ENCODE measurements around the gene POLDIP3. TPM values are rescaled to one million over a fixed set of nuclear protein-coding genes. Genes with fewer than 3 reads are reported as not detected.

Gene POLDIP3, protein sequence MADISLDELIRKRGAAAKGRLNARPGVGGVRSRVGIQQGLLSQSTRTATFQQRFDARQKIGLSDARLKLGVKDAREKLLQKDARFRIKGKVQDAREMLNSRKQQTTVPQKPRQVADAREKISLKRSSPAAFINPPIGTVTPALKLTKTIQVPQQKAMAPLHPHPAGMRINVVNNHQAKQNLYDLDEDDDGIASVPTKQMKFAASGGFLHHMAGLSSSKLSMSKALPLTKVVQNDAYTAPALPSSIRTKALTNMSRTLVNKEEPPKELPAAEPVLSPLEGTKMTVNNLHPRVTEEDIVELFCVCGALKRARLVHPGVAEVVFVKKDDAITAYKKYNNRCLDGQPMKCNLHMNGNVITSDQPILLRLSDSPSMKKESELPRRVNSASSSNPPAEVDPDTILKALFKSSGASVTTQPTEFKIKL
- 15.4 TPM for total RNA-seq (ENCODE audit: insufficient read depth, low replicate concordance)

DNA sequence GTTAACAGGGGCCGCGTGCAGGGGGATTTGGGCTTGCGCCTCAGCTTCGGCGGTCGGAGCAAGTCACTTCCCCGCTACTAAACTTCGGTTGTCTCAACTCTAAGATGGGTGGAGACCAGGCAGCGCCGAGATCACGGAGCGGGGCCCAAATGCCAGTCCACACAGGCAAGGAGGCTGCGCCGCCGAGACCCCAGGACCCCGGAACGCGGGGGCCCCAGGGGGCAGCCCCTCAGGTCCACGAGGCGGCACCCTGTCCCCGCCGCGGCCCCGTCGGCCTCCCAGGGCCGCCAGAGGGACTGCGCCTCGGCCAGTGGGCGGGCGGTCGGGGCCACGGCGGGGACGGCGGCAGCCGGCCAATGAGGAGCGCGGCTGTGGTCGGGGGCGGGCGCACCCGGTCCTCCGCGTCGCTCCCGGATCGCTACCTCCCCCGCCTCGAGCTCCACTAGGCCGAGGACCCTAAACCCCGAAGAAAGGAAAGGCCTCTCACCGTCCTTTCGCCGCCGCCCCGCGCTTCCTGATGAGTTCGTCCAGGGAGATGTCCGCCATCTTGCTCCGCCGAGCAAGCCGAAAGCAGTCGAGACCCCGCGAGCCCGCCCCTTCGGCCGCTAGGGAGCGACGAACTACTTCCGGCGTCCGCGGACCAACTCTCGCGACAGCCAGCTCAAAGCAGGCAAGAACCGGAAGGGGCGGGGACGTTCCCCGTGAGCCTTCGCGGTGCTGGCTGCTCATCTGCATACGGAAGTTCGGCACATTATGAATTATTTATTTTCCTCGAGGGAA lies at the start of gene POLDIP3:
TSS of gene POLDIP3 (minus strand) at position 572 of the 780 bp plus-strand sequence. CDS start at position 546, 26 bp downstream.
- DNase-seq (ENCODE audit: low spot score), result peak; percentile 99

DNA sequence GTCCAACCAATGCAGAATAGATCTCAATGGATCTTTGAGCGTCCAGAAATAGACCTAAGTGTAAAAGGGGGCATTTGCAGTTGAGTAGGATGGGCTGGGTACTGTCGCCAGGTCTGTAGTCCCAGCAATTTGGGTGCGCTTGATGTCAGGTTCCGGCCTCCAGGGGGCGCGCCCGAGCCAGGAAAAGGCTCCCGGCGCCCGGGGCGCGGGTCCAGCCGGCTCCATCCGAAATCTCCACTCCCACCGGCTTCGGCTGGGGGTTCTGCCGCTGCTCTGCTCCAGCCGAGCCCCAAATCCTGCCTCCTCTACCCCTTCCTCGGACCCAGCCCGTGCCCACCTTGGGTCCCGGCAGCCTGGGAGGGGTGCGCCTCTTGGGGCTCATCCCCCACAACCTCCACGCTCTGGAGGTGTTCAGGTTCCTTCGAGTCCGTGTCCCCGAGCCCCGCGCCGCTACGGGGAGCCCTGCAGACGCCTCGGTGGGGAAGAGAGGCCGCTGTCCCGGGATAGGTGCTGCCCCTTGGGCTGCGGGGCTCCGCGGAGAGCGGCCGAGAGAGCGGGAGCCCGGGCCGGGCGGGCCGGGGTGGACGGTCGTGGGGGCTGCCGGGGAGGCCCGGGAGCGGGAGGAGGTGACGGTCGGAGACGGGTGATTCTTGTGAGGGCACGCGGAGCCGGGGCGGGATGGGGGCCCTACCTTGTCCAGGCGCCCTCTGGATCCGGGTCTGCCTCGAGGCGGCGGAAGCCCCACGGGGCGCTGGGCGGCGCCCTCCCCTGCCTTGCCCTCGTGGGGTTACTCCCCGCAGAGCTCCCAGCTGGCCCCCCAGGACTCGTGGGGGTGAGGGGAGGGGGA lies 47.5 kb upstream of the POLDIP3 start:
- DNase-seq (ENCODE audit: low spot score), result peak; percentile 79

DNA sequence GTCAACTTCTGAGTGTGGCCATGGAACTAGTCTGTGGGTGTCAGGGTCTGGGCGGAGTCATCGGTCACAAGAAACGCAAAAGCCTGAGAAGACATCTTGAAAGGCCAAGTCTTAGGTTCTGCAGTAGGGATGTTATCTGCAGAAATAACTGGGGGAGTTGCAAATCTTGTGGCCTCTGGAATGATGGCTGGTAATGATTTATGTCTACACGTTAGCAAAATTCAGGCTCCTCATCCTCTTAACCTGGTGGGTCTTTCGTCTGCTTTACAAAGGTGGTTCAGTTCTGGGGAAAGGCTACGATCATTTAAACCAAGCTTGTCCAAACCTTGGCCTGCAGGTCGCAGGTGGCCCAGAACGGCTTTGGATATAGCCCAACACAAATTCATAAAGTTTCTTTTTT lies 41.9 kb upstream of the POLDIP3 start:
- DNase-seq (ENCODE audit: low spot score), result no peak

DNA sequence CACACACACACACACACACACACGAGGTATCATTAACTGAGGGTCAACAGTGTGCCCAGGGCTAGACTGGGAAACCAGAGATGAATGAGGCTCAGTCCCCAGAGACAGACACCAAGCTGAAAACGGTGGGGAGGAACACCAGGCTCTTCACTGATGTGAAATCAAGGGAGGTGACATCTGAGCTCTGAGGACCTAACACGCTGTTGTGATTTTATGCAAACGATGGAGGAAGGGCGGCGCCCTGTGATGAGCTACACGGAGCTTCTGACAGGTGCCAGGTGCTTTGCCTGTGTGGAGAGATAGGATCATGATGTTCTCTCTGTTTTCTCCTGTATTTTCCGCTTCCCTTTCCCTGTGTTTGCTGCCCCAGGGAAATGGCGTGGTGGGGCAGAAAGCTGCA lies 41.0 kb upstream of the POLDIP3 start:
- no peak for DNase-seq (ENCODE audit: low spot score)

DNA sequence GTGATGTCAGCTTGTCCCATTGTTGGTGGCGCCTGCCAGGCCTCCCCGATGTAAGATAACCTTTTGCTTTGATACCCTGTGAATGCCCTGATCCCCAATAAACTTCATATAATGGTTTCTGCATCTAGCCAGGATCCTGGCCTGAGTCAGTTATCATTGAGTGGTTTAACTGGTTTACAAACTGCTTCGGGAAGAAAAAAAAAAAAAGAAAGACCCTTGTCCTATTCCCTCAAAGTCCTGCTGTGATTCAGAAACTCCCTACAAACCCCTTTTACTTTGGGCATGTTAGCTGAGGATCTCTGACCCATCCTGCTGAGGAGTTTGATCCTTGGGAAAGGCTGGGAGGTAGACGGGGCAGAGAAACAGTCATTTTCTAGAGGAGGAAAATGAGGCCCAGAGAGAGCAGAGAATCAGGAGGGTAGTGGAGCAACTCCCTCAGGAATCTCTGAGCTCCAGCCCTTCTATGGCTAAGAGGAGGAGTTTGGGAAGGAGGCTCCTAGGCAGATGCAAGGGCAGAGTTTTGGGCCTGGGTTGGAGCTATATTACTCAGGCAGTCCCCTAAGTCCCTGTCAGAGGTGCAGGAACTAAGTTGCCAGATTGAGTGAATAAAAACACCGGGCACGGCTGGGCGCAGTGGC lies 39.9 kb upstream of the POLDIP3 start:
- DNase-seq (ENCODE audit: low spot score), result peak; percentile 65

DNA sequence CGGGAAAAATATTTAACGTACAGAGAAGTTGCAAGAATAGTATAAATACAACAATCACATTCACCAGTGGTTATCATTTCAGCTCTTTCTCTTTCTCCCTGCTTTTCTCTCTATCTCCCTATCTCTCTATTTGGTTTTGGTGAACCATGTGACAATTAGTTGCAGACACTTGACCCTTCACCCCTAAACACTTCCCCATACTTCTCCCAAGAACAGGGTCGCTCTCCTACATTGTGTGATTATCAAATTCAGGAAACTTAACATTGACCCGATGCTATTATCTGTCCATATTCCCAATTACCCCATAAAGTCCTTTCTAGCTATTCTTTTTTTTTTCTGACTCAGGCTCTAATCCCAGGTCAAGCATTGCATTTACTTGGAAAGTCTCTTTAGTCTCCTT lies 39.3 kb upstream of the POLDIP3 start:
- DNase-seq (ENCODE audit: low spot score), result no peak

DNA sequence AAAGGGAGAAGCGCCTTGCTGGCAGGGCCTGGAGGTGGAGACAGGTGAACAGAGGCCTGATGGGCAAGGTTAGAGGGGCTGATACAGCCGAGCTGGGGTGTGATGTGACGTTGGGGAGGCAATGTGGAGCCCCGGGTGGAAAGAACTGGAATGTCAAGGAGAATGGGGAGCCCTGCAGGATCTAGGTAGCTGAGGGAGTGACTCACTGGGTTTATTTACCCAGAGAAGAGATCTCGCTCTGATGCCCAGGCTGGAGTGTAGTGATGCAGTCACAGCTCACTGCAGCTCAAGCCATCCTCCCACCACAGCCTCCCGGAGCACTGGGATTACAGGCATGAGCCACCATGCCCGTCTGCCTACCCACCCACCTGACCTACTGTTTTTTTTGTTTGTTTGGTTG lies 36.5 kb upstream of the POLDIP3 start:
- no peak for DNase-seq (ENCODE audit: low spot score)

DNA sequence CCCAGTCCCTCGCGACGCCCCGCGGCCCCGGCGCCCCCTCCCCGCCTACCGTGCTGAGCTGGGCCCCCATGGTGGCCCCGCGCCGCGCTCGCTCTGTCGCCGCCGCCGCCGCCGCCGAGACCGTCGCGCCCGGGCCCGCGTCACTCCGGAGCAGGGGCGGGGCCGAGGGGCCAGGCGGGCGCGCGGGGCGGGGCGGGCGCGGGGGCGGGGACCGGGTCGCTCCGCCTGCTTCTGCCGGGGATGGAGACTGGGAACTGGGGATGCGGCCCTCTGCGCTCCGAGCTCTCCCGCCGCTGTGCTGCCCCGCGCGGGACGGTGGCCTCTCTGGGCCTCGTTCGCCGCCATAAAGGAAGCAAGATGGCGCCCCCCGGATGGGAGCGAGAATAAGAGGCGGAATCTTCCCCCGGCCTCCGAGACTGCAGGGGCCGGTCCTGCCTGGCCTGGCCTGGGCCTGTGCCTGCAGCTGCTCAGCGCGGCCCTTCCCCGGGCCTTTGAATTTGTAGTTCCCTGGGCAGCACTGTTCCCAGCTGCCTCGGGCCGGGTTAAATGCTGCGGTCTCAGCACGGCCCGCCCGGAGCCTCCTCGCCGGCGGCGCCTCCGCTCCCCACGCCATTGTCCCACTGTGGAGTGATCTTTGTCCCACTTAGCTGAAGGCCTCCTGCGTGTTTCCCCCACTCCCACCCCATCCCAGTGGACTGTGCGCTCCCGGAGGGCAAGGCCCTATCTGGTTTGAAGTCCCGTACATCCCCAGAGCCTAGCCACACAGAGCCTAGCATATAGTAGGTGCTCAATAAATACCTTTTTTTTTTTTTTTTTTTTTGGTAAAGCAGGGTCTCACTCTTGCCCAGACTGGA lies 34.8 kb upstream of the POLDIP3 start, which contains the start of gene CYB5R3:
TSS of gene CYB5R3 (minus strand) at position 147 of the 854 bp plus-strand sequence. CDS start at position 70, 77 bp downstream.
- peak; percentile 84 for DNase-seq (ENCODE audit: low spot score)

DNA sequence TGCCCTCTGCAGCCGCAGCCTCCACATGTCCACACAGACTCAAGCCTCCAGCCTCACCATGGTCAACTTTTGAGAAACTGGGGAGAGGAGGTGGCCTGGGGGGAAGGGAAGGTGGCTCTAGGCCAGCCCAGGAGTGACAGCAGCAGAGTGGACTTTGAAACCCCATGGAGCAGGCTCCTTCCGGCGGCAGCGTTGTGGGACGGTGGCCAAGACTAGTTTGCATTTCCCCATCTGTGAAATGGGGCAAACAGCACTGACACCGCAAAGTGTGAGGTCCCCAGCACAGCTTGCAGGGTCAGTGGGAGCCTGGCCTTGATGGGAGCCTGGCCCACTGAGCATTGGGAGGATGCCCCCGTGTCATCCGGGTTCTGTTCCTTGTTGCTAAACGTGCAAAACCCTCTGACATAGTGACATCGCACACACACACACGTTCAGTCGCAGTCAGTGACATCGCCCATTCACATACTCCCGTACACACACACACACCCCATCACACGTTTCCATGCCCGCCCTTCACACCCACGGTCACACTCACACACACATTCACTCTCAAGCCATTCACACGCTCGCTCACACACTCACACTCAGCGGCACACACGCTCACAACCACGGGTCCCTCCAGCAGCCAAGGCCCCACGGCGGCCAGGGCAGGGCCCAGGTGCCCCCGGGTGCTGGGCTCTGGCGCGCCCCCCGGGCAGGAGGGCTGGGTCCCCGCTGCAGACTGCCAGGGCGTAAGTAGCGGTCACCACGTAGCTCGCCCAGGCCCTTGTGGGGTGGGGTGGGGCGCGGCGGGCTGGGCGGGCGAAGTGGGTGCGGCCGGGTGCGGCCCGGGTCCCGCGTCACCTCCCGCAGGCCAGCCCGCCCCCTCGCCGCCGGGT lies 33.9 kb upstream of the POLDIP3 start:
- peak; percentile 38 for DNase-seq (ENCODE audit: low spot score)

DNA sequence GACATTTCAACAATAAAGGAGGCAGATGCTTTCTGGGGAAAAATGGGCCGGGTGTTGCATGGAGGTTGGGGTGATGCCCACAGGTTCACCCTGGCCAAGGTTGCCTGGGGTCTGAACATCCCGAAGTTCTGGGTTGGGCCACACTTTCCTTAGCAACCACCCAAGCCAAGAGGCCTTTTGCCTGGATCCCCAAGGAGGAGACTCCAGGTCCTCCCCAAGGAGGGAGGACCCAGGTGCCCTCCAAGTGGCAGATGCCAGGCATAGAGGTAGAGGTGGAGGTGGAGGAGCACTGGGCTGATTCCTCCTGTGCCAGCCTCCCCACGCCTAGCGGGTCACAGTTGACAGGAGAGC lies 33.3 kb upstream of the POLDIP3 start:
- DNase-seq (ENCODE audit: low spot score), result no peak

DNA sequence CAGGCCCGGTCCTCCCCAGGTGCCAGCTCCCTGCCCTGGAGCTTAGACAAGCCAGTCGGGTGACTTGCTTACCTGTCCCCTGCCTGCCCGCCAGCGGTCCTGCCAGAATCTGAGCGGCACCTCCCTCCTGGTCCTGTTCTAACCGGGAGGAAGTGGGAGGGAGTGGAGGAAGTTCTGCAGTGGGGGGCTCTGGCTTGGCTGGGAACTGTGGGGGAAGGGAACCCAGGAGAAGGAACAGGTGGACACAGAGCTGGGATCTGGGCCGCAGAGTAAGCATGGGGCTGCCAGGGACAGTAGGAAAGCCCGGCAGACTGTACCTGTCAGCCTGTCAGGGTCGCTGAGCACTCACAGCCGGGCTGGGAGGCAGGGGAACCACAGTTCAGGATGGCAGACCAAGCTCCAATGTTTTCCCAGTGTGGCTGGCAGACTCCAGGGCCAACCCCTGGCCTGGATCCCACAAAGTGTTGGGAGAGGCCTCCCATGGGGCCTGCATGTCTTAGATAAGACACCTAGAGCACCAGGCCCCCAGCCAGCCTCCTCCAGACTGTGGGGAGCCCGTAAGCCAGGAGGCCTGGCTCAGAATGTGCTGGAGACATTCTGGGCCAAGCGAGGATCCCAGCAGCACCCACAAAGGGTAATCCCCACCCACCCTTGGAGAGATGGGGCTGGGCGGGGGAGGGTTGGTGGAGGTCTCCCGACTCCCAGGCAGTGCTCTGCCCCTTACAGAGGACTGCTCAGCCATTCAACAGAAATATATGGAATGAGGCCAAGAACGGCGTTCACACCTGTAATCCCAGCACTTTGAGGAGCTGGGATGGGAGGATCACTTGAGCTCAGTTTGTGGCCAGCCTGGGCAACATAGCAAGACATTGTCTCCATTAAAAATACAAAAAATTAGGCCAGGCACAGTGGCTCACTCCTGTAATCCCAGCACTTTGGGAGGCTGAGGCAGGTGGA lies 32.2 kb upstream of the POLDIP3 start:
- peak; percentile 43 for DNase-seq (ENCODE audit: low spot score)

DNA sequence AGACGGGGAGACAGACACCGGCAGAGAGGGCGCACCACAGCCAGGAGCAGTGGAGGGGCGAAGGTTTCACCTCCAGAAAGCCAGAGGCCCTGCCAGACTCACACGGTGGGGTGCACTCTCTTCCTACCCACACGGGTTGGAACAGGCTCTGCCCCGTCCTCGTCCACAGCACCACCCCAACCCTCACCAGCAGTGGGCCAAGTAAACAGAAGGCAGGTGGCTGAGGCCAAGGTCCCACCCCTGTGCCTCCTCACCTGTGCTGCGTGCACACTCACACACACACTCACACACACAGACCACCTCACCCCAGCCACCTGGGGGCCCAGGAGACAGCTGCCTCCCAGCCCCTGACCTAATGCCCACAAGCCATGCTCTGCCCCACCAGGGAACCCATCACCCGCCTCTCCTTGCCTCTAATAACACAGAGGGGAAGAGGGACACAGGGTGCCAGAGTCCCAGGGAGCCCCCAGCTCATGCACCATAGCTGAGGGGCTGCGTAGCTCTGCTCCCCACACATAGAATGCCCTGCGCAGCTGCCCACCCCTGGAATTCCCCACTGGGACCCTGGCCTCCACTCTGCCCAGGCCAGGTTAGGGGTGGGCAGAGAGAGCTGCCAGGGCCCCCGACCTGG lies 31.4 kb upstream of the POLDIP3 start:
- no peak for DNase-seq (ENCODE audit: low spot score)

DNA sequence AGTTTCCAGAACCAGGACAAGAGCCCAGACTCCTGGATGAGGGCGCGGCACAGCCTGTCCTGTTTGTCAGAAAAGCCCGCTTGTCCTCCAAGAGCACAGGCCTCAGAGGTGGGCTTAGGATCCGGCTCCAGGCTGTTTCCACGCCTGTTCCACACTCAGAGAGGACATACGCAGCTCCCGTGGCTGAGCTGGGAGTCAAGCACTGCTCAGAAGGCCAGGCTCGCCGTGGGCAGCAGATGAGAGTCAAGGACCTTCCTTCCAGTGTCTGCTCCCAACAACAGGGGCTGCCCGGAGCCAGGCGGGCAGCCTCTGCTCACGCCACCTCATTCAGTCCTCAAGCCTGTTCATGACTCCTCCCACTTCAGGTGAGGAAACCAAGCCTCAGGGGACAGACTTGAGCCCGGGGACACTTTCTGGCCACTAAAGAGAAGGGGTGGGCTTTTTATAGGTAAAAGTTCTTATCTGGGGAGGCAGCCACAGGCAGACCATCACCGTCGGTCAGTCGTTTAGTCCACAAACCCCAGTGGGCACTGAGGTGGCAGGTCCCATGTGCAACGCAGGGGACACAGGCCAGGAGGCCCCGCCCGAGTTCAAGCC lies 30.8 kb upstream of the POLDIP3 start:
- DNase-seq (ENCODE audit: low spot score), result peak; percentile 57

DNA sequence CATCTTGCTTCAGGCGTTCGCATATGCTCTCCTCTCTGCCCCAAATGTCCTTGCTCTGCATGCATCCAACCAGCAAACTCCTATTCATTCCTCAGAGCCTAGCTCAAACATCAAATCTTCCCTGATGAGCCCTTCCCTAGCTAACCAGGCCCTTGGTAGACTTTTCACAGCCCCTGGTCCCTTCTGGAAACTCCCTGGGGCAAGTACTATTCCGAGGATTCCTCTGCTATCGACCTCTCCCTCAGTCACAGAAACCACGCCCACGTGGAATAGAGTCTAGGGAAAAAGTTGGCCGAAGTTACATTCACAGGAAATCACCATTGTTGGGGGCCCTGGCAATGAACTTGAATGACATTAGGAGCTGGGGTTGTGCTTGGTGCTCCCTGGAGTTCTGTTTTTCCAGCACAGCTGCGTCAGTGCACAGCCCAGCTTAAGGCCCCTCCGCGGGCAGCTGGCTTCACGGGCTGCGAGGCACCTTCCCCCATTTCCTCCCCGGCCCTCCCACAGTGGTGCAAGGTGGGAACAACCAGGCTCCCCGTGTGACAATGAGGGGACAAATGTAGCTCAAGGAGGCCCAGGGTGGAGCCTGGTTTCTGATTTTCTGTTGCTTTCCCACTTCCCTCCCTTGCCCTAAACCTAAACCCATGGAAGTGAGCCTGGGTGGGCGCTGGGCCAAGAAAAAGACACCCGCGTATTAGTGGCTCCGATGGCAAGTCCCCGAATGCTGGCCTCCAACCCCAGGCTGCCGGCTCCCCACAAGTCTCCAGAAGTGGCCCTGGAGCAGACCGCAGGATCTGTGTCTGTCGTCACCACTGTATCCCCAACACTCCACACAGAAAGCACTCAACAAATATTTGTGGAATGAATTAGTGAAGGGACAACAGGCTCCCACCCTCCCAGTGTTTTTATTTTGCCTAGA lies 30.0 kb upstream of the POLDIP3 start:
- peak; percentile 51 for DNase-seq (ENCODE audit: low spot score)

DNA sequence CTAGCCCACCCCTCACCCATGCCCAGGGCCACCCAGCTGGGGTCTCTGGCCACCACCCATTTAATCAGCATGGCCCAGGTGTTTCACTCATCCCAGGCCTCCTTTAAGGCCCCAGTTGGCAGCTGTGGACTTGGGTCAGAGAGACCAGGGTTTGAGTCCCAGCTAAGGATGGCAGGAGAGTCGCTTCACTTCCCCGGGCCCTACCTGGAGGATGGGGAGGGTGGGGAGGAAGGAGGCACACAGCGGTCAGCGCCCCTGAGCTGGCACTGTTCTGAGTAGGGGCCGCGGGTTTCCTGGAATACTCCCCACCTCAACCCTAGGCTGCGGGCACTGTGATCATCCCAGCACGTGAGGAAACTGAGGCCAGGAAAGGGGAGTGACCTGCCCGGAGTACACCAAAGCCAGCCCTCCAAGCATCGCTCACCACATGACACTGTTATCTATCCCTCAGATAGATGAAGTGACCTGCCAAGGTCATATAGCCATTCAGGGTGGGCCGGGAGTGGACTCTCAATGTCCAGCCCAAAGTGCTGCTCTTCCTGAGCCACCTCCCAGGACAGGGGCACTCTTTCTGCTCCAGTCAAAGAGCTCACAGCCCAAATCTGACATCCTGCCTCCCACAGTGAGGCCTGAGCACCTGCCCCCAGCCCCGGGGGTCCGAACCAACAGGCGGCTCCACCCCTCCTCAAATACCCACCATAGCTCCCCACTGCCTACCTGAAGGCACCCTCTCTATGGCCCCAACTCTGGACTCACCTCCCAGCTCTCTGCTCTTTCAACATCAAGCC lies 29.1 kb upstream of the POLDIP3 start:
- DNase-seq (ENCODE audit: low spot score), result no peak
